Fibroblast of the aortic adventitia (primary cell): ENCODE measurements around the gene DISP2. TPM values are rescaled to one million over a fixed set of nuclear protein-coding genes. Genes with fewer than 3 reads are reported as not detected.

ENCODE experiments used
- DNase-seq: peaks from one replicate; pipeline ENCODE4 v3.0.0-alpha.2; 2010; ENCODE audit warnings: low read depth
- H3K4me3 ChIP-seq: 2 replicates; pipeline ENCODE4 v1.5.1; 2011; ENCODE audit warnings: low read depth, mild to moderate bottlenecking, control low read depth, low read length, moderate library complexity
- total RNA-seq: library from RNA; depleted of rRNA; stranded (reverse); fragments of >200 nt; gene quantifications from 2 replicates; pipeline ENCODE4 v1.2.3, GENCODE V29; 2012; ENCODE audit warnings: low replicate concordance
- TF ChIP-seq, protein P1 (sequence below): IDR thresholded peaks from 2 replicates; pipeline ENCODE4 v1.5.1; 2011; ENCODE audit warnings: mild to moderate bottlenecking, low read length, control low read depth, inconsistent platforms; ENCODE audit not compliant: insufficient read depth

DISP2 gene
- total RNA-seq, 1 donor = 0.36 TPM

DNA sequence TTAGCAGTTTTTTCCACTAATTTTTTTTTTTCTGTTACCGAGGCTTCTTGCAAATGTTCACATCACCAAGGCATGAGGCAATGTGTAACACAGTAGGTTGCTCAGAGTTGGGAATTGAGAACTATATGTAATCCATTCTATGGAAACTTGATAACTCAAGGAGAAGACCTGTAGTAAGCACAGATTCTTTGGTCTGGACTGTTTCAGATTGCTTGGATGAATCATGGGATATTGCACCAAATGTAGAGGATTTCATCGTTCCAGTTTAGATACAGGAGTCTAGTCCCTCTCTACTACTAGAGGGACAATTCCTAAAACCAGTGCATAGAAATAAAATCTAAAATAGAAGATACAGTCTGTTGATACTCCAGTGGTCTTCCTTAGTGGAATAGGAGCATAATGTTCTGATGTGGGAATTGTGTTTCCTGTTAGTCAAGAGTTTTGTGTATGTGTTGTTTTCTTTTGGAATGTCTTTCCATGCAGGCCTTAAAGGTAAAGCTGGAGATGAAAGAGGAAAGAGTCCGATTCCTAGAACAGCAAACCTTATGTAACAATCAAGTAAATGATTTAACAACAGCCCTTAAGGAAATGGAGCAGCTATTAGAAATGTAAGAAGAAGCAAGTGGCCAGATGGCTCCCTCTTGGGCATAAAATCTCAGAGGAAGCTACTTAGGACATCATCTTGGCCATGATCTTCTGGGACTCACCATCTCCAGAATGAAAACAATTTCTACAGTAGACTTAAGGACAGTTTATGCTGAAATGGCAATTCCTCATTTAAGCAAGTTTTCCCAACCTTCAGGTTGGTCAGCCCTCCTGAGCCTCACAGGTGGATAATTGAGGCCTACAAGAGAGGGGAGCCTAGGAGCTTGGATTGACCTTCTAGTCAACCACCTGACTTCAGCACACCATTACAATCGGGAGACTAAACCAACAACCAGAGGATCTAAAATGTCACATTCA is 35.2 kb downstream of the DISP2 start:
- TF ChIP-seq, protein P1, sequence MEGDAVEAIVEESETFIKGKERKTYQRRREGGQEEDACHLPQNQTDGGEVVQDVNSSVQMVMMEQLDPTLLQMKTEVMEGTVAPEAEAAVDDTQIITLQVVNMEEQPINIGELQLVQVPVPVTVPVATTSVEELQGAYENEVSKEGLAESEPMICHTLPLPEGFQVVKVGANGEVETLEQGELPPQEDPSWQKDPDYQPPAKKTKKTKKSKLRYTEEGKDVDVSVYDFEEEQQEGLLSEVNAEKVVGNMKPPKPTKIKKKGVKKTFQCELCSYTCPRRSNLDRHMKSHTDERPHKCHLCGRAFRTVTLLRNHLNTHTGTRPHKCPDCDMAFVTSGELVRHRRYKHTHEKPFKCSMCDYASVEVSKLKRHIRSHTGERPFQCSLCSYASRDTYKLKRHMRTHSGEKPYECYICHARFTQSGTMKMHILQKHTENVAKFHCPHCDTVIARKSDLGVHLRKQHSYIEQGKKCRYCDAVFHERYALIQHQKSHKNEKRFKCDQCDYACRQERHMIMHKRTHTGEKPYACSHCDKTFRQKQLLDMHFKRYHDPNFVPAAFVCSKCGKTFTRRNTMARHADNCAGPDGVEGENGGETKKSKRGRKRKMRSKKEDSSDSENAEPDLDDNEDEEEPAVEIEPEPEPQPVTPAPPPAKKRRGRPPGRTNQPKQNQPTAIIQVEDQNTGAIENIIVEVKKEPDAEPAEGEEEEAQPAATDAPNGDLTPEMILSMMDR = no peak
- H3K4me3 ChIP-seq = no peak overlapping the region
- DNase-seq = peak; percentile 67

DNA sequence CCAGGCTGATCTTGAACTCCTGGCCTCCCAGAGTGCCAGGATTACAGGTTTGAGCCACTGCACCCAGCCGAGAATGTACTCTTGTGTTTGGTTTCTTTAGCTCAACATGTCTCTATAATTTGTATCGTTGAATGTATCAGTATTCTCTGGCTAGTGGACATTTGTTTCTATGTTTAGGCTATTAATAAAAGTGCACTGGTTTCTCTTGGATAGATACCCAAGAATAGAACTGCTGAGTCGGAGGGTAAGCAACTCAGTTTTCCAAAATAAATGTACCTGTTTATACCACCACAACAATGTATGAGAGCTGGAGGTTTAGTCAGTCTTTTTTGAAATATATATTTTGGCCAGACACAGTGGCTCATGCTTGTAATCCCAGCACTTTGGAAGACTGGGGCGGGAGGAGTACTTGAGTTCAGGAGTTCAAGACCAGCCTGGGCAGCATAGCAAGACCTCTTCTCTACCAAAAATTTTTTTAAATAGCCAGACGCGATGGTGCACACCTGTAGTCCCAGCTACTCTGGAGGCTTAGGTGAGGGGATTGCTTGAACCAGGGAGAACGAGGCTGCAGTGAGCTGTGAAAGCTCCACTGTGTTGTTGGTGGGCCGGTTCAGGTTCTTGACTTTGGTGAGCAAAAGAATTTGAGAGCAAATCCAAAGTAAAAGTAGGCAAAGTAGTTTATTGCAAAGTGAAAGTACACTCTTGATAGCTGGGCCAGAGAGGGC is 39.8 kb downstream of the DISP2 start:
- TF ChIP-seq, protein P1 = no peak
- no peak for DNase-seq
- H3K4me3 ChIP-seq = no peak overlapping the region

DNA sequence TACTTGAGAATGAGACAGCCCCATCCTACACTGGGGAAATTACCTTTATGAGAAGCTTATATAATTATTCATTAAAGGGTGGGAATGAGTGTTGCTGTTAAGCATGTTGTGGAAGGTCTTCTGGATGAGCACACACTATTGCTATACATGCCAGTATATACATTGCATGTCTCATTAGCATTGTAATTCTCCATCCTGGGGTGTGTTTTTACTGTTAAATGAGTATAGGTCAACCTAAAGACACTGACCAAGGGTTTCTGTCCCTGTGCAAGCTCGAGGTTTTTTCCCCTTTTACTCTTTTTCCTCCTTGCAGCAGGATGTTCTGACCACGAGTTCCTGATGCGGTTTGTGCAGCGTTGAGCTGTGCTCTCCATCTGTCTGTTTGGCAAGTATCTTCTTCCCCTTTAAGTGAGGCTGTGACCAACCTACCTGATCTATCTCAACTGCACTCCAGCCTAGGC is 40.4 kb downstream of the DISP2 start:
- DNase-seq = no peak
- H3K4me3 ChIP-seq = no peak overlapping the region
- TF ChIP-seq, protein P1 = no peak

DNA sequence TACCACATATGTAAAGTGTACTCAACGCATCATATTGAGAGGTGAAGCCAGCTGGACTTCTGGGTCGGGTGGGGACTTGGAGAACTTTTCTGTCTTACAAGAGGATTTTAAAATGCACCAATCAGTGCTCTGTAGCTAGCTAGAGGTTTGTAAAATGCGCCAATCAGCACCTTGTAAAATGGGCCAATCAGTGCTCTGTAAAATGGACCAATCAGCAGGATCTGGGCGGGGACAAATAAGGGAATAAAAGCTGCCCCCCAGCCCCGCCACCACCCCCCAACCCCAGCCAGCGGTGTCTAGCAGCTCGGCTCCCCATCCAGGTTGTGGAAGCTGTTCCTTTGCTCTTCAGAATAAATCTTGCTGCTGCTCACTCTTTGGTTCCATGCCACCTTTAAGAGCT is 41.4 kb downstream of the DISP2 start:
- TF ChIP-seq, protein P1 = no peak
- no peak overlapping the region for H3K4me3 ChIP-seq
- DNase-seq = no peak

DNA sequence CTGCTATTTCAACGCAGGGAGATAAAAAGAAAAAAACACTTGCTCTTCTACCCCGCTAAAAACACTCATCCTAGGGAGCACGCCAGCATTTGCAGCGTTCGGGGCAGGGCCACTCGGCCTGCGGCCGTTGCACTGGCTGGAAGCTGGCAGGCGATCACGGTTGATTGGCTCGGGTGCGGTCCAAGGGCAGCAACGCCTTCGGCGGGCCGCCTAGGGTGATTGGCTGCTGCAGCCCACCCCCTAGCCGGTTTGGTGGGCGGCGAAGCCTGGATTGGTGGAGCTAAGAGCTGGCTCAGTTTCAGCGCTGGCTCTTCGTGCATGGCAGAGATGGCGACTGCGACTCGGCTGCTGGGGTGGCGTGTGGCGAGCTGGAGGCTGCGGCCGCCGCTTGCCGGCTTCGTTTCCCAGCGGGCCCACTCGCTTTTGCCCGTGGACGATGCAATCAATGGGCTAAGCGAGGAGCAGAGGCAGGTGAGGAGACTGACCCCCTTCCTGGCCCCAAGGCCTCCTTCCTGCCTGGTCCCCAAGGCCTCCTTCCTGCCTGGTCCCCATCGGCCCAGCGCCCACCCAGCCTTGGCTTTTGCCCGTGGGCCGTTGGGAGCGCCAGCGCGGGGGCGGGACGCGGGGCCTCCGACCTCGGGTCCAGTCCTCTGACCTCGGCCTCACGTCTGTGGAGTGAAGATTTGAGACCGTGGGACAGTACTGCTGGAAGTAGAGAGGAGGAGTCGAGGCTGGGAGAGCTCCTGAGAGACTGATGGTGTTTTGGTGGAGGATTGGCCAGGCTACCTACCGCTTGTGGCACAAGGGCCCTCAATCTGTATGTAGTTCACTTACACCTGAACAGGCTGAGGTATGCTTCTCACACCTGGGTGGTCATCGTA is 47.7 kb downstream of the DISP2 start, which contains the start of gene IVD:
IVD (plus strand) TSS at position 295 of the 881 bp plus-strand sequence; CDS start at position 328, 33 bp downstream.
- TF ChIP-seq, protein P1 = no peak
- DNase-seq = peak; percentile 96
- peak within 1 kb of the TSS; percentile 96 for H3K4me3 ChIP-seq
